GM18511 (cell line): ENCODE measurements around the gene TBL1XR1.
"Not testable (repeated sequence)": the region's sequence is repeated elsewhere in the genome, so short reads cannot be mapped to it uniquely, and the experiment has no call there.

Experiments used
- ATAC-seq: cut with Tn5 transposase; IDR thresholded peaks from one replicate; pipeline ENCODE4 v1.9.1; 2021; ENCODE audit warnings: mild to moderate bottlenecking, moderate library complexity; ENCODE audit not compliant: unreplicated experiment

The TBL1XR1 gene

DNA sequence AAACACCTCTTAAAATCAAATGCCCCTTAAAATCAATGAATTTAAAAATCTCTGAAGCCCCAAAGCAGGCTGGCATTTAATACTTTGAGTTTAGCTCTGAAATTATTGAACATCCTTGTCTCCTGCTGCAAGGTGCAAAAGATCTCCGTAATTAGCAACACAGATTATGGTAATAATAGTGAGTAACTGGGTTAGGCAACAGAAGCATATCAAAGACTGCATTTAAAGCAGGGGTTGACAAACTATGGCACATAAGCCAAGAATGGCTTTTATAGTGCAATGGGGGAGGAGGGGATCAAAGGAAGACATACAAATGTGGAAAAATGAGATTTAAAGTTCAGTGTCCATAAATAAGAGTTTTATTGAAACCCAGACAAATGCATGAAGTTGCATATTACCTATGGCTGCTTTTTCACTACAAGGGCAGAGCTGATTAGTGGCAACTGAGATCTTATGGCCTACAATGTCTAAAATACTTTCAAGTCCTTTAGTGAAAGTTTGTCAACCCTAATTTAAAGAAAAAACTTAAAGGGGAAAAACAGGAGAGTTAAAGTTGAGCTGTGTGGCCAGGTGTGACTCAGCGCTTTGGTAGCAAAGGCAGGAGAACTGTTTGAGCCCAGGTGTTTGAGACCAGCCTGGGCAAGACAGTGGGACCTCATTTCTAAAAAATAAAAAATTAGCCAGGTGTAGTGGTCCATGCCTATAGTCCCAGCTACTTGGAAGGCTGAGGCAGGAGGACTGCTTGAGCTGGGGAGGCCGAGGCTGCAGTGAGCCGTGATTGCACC, 157.6 kb downstream of the TBL1XR1 start:
- ATAC-seq = no peak

DNA sequence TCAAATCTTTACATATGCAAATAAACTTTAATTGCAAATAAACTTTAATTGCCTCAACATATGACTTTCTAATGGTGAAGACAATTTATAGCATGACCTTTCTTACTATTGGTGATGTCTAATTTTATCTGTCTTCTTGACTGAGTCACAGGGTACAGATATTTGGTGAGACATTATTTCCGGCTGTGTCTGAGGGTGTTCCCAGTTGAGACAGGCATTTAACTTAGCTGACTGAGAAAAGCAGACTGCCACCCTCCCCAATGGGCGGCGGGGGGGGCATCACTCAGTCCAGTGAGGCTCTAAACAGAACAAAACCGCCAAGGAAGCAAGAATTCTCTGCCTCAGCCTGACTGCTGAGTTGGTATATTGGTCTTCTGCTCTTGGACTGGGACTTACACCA, 160.0 kb downstream of the TBL1XR1 start:
- ATAC-seq = no peak

DNA sequence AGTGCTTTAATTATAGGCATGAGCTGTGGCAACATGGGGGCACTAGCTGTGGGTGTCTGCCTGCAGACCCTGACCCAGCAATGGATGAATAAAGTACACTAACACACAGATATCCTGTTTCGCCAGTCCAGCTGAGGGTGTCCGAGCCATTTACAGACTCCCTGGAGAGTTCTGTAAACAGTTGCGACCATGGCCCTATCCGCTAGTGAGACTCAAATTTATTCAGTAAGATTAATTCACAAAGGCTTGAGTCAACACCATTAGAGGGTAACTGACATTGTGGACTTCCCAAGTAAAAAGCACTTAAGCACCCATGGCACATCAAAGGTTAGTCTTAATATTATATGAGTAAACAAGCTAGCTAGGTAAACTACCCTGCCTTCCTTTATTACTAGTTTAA, 161.6 kb downstream of the TBL1XR1 start:
- ATAC-seq = no peak

DNA sequence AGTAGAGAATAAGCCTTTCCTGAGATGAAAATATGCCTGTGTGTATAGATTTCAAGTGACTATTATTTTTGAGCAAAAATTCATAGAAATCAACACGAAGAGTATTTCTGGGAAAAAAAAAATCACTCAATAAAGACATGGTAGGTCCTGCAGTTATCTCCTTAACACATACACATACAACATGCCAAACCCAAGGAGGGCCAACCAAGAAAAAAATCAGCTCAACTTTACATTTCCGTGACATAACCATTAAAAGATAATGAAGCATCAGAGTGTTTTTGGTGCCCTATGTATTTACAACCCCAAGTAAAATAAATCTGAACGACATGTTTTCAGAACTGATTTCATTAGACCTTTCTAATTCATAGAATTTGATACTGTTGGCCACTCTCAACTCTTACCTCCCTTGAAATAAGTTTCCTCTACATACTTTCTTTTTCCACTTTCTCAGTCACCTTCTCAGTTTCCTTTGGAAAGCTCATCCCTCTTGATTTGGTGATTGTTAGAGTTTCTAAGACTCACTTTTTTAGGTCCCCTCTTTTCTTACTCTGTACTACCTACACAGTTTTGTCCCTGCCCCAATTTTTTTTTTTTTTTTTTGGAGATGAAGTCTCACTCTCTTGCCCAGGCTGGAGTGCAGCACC, 162.3 kb downstream of the TBL1XR1 start:
- ATAC-seq = no peak

DNA sequence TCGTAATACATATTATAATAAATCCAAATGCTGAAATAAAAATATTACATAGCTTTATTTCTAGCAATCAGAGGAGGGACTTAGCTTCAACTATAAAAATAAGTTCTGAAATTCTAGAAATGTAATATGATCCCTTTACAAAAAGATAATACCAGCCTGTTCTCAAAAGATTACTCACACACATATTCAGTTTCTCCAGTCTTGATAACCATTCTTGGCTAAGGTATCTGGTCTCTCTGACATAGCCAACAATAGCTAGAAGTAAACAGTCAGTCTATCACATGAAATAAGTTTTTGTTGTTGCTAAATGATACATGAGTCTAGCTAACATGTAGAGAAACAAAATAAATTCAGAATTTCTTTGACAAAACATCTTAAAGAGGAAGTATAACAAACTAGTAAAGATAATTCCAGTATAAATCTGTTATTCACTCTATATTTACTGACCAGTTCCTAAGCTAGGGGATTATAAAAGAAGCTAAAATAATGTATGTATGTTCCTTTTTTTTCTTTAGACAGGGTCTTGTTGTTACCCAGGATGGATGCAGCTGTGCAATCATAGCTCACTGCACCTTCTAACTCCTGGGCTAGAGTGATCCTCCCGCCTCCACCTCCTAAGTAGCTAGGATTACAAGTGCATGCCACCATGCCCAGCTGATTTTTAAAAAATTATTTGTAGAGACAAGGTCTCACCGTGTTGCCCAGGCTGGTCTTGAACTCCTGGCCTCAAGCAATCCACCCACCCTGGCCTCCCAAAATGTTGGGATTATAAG, 170.6 kb downstream of the TBL1XR1 start:
- no peak for ATAC-seq

DNA sequence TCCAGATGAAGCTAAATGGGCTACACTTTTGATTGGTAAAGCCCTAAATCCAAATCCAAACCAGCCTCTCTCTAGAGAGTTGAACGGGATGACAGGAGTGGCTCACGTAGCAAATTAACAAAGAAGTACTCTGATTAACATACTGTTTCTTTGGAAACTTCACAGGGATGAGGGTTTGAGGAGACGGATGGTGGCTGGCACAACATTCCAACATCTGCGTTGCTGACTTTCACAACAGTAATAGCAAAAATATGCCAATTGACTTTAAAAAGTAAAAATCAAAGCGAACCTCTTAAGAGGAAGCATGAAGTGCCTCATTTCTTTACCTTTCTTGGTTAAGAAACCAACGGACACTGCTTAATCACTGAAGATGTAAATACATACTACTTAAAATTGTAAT, 181.4 kb downstream of the TBL1XR1 start:
- ATAC-seq = no peak

DNA sequence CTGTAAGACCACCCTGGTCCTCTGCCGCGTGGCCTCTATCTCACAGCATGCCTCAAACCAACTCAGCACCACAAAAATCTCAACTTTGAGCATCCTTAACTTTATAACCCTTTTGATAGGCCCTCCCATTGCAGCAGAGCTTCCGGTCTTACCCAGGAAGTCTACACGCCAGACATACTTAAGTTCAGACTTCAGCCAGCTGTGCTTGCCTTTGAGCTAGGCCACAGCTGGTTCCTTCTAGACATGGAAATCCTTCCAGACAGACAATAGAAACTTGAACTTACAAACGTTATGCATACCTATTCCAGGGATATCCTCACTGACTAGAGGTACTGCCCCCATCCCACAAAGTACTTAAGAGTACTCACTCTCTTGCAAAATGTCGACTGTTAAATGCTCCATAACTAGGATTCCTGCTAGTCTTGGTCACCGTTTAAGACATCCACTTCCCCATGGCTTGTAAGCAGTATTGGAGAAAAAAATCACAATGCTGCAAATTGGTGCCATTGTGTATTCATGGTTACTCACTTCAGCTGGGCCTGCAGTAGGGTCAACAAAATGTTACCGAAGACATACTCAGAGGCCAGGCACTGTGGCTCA, 183.5 kb downstream of the TBL1XR1 start:
- no peak for ATAC-seq

DNA sequence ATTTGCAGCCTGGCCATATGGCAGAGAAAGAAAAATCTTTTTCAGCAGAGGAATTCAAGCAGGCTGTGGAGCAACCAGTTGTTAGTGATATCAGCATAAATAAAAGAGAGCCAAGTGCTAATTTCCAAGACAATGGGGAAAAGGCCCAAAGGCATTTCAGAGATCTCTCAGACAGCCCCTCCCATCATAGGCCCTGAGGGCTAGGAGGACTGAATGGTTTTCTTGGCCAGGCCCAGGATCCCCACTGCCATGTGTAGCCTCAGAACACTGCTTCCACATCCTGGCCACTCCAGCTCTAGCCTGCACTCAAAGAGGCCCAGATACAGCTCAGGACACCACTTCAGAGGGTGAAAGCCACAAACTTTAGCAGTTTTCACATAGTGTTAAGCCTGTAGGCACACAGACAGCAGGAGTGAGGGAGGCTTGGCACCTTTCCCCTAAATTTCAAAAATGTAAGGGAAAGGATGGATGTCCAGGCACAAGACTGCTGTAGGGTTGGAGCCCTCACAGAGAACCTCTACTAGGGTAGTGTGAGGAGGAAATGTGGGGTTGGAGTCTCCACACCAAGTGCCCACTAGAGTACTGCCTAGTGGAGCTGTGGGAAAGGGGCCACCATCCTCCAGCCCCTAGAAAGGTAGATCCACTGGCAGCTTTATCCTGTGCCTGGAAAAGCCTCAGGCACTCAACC, 191.4 kb downstream of the TBL1XR1 start:
- no peak for ATAC-seq

DNA sequence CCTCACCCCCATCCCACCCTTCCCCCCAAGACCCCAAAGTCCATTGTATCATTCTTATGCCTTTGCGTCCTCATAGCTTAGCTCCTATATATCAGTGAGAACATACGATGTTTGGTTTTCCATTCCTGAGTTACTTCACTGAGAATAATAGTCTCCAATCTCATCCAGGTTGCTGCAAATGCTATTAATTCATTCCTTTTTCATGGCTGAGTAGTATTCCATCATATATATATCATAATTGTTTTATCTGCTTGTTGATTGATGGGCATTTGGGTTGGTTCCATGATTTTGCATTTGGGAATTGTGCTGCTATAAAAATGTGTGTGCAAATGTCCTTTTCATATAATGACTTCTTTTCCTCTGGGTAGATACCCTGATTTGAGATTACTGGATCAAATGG, 197.1 kb downstream of the TBL1XR1 start:
- not testable (repeated sequence) for ATAC-seq

DNA sequence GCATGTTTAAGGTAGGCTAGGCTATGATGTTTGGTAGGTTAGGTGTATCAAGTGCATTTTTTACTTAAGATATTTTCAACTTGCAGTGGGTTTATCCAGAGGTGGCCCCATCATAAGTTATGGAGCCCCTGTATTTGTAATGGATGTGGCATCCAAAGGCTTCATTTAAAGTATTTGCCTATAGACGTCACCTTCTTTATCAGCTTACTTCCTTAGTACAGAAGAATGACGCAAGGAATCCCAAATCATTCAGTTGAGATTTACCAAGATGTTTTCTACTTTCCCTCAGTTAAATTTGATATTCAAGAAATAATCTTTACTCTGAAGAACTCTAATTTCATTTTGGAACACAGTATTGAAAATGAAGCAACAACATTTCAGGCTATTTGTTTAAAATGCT, 201.3 kb downstream of the TBL1XR1 start:
- ATAC-seq = no peak

DNA sequence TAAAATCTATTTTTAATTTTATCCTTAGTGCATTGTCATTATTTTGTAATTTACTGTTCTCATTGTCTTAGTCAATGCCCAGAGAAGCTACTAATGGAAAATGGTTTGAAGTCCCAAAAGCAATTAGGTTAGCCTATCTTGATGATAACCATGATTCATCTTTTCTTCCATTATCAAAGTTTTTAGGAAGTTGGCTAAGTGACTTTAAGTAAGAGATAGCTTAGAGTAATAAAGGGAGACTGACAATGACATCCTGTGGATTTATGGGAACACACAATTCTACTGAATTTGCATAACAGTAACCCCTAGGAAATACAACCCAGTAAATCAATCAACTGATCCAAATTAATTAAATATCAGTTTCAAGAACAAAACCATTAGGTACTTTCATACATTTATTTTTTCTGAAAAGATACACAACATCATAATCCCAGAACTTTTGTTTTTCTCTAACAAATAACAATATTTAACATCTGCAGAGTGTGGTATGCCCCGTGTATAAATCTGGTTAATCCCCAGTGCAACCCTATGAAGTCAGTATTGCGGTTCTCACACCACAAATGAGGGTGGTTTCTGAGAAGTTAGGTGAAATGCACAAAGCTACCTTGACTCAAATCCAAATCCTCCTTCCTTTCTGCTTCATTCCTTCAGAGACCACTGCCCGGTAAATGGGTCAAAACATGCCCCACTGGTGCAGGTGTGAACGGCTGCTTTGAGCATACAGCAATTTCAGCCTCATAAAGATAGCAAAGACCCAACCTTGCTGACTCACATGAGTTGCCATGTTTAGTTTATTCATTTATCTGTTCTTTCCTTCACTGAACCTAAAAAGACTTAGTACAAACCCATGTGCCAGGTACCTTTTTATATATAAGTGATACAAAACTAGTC, 202.1 kb downstream of the TBL1XR1 start:
- ATAC-seq = no peak

DNA sequence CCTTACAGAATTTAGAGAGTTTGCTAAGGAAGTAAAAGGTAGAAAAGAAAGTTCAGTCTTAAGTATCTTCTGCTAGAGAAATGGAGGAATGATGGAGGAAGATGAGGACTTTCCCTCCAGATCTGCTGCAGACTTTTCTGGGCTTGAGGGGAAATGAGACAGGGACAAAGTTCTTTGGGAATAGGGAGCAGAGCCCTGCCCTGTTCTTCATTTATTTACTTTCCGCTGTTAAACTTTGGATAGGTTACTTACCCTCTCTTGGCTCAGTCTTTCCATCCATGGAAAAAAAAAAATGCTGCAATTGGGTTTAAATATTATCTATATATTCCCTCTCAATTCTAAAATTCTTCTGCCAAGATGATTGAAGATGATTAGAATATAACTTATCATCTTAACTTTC, 202.9 kb downstream of the TBL1XR1 start:
- no peak for ATAC-seq

DNA sequence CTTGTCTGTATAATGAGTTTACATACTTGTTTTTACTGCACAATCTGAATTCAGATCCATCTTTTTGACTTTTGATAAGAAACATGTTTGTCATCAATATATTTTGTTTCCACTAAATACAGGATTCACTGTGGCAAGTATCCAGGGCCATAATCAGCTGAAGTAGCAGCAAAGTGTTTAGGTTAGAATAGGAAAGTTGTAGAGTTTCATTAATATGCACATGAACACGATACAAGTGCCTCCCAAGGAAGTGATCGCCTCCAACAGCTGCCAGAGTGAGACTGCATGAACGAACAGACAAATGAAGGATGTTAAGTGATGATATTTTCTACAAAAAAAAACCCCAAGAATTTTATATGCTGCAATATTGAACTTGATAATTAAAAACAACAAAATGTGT, 204.3 kb downstream of the TBL1XR1 start:
- ATAC-seq = no peak

DNA sequence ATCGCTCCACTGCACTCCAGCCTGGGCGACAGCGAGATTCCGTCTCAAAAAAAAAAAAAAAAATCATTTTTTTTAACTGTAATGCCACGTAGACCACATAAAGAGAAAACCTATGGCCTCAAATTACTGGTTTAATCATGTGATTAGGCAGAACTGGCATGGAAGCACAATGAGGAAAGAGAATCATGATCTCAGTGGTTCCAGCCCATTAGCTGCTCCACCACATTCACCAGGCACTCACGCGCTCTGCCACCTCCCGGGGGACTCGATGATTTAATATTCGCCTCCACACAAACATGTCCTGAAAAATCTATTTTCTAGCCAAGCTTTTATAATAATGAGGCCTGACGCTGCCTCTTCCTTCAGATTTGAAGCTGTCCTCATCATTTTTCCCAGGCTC, 204.7 kb downstream of the TBL1XR1 start:
- no peak for ATAC-seq

DNA sequence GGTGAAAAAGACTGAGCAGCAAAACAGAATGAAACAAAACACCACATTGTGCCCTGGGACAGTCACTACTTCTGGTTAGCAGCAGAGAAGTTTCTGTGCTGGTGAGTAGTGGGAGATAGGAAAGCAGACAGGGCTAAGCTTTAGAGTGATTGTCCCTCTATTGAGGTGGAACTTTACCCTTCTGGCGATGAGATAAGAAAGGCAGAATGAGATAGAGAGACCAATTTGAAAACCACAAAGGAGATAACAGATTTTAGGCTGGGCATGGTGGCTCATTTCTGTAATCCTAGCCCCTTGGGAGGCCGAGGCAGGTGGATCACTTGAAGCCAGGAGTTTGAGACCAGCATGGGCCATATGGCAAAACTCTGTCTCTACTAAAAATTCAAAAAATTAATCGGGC, 208.5 kb downstream of the TBL1XR1 start:
- no peak for ATAC-seq

DNA sequence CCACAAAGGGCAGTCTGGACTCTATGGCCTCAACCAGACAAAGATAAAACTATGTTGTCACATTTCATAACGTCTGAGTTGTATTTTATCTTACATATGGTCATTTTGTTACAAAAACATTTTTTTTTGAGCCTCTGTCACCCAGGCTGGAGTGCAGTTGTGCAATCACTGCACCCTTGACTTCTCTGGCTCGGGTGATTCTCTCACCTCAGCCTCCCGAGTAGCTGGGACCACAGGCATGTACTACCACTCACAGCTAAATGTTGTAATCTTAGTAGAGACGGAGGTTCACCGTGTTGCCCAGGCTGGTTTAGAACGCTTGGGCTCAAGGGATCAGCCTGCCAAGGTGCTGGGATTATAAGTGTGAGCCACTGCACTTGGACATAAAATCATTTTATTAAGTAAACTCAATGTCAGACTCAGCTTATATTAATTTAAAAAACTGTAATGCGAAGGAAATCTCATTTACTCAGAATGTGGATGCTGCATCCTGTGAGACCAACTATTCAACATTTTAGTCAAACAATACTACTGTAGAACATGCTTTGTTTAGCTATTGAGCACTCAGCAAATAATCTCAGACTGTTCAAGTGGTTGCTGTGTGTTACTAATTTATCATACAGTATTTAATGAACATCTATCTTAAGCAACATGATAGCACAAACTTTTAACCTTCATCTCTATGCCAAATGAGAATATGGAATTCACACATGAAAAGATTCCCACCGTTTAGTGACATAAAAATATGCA, 209.2 kb downstream of the TBL1XR1 start:
- no peak for ATAC-seq

DNA sequence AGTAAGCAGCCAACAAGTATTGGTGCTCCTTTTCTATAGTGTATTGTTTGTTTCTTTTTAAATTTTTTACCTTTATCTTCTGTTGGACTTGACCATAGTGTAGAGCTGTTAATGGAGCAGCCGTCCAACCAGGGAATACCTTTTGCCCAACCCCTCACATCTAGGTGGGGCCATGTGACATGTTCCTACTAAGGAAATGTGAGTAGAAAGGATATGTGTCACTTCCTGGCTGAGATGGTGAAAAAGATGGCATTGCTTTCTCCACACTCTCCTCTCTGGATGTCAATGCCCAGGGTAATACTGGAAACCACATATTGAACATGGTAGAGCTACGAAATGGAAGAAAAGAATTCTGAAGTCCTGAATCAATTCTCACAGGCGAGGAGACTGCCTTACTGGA, 218.8 kb downstream of the TBL1XR1 start:
- ATAC-seq = no peak

DNA sequence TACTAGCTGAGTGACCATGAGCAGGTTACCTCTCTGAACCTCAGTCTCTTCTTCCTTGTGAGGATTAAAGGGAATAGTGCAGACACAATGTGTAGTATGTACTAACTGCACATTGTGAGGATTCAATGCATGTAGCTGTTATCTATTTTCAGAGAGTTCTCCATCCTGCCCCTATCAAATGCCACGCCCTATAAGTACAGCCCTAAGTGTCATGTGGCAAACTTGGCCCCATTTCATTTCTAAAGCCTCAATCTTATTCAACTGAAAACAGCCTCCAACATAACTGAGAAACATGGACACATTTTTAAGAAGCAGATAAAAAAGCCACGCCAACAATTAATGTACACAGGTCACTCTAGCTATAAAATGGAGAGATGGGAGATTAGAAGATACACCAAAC, 220.0 kb downstream of the TBL1XR1 start:
- no peak for ATAC-seq

DNA sequence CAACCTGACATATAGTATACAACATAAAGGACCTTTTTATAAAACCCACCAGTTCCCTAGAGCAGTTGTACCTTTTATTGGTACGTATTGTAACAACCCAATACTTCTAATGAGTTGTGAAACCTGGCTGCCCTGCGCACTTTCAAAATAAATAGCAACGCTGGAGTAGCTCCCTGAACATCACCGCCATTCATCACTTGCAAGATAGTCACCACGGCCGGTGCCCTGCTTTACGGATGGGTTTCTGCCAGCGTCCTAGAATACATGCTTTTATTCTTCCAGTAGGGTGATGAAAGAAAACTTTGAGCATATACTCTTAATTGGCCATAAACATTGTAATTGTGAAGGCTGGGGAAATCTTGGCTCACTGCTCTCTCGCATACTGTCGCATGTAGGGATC, 220.7 kb downstream of the TBL1XR1 start:
- no peak for ATAC-seq
